ENCODE measurements around the gene PSME3IP1.

- TF ChIP-seq CTCF (IDR thresholded peaks at IDR 0.05; ENCODE audit: low read depth, low read length) (no peak), POLR2A (IDR thresholded peaks at IDR 0.05; ENCODE audit: extremely low read depth, insufficient read length) (no peak), MAX (IDR thresholded peaks at IDR 0.05; ENCODE audit: low read depth, low read length) (no peak), MYC (IDR thresholded peaks at IDR 0.05; ENCODE audit: low read depth, low read length) (no peak)
These were observed 78.4 kb downstream of the PSME3IP1 start for GRCh38 chr16:57107321-57107922.

Data from NB4 (cell line).